ENCODE data around the gene CTIF.
A peak's percentile ranks its signal among the peaks of the same experiment; 100 is the strongest.

CTIF gene

GRCh38 chr18:48690494-48690893 lies 151.7 kb downstream of the CTIF start:
- Histone ChIP-seq H3K4me3 (ENCODE audit: low read depth, low read length) (no peak overlapping the region), H3K27me3 (replicated peaks) (no peaks in the 10 kb centered on the region), H3K36me3 (replicated peaks) (peaks cover 14% of the 10 kb centered on the region), H3K27ac (no peak overlapping the region)
- in situ Hi-C loops (cut with HindIII; ENCODE audit: low pct_ligation_motif_present, low sequenced_read_pairs): loop anchor here (25.0 kb wide), 1 partner anchor 522 kb away; no protein-coding TSS in a partner anchor
- DNase-seq: no peak
- no peak for TF ChIP-seq CTCF (IDR thresholded peaks at IDR 0.05; ENCODE audit: low read depth, low read length, missing control alignments)

- DNase-seq: no peak
- TF ChIP-seq CTCF (IDR thresholded peaks at IDR 0.05; ENCODE audit: low read depth, low read length, missing control alignments): no peak
- H3K4me3 ChIP-seq (ENCODE audit: low read depth, low read length): no peak overlapping the region
- H3K27ac ChIP-seq: no peak overlapping the region
- H3K36me3 ChIP-seq (replicated peaks): peaks cover 12% of the 10 kb centered on the region
- in situ Hi-C loops (cut with HindIII; ENCODE audit: low pct_ligation_motif_present, low sequenced_read_pairs): loop anchor here (25.0 kb wide), 1 partner anchor 519 kb away; no protein-coding TSS in a partner anchor
- H3K27me3 ChIP-seq (replicated peaks): no peaks in the 10 kb centered on the region
Observed at GRCh38 chr18:48693006-48693405, 154.2 kb downstream of the CTIF start.

GRCh38 chr18:48693625-48694262 lies 154.9 kb downstream of the CTIF start:
- peak; percentile 18 for DNase-seq
- Histone ChIP-seq H3K4me3 (ENCODE audit: low read depth, low read length) (no peak overlapping the region), H3K36me3 (replicated peaks) (peaks cover 8% of the 10 kb centered on the region), H3K27ac (no peak overlapping the region), H3K27me3 (replicated peaks) (no peaks in the 10 kb centered on the region)
- TF ChIP-seq CTCF (IDR thresholded peaks at IDR 0.05; ENCODE audit: low read depth, low read length, missing control alignments): no peak
- in situ Hi-C loops (cut with HindIII; ENCODE audit: low pct_ligation_motif_present, low sequenced_read_pairs): loop anchor here (25.0 kb wide), 1 partner anchor 519 kb away; no protein-coding TSS in a partner anchor

GRCh38 chr18:48694295-48694694 lies 155.5 kb downstream of the CTIF start:
- Histone ChIP-seq H3K4me3 (ENCODE audit: low read depth, low read length) (no peak overlapping the region), H3K27me3 (replicated peaks) (no peaks in the 10 kb centered on the region), H3K36me3 (replicated peaks) (peaks cover 8% of the 10 kb centered on the region), H3K27ac (no peak overlapping the region)
- no peak for DNase-seq
- TF ChIP-seq CTCF (IDR thresholded peaks at IDR 0.05; ENCODE audit: low read depth, low read length, missing control alignments): no peak
- in situ Hi-C loops (cut with HindIII; ENCODE audit: low pct_ligation_motif_present, low sequenced_read_pairs): loop anchor here (25.0 kb wide), 1 partner anchor 518 kb away; no protein-coding TSS in a partner anchor

- DNase-seq: no peak
- Histone ChIP-seq H3K4me3 (ENCODE audit: low read depth, low read length) (no peak overlapping the region), H3K27me3 (replicated peaks) (no peaks in the 10 kb centered on the region), H3K27ac (no peak overlapping the region), H3K36me3 (replicated peaks) (peaks cover 6% of the 10 kb centered on the region)
- in situ Hi-C loops (cut with HindIII; ENCODE audit: low pct_ligation_motif_present, low sequenced_read_pairs): loop anchor here (25.0 kb wide), 1 partner anchor 517 kb away; no protein-coding TSS in a partner anchor
- TF ChIP-seq CTCF (IDR thresholded peaks at IDR 0.05; ENCODE audit: low read depth, low read length, missing control alignments): no peak
Observed at GRCh38 chr18:48695671-48696070, 156.8 kb downstream of the CTIF start.

Measured in brain microvascular endothelial cell (primary cell).